Measurements from ENCODE around the gene FUCA1.

Gene FUCA1

DNA sequence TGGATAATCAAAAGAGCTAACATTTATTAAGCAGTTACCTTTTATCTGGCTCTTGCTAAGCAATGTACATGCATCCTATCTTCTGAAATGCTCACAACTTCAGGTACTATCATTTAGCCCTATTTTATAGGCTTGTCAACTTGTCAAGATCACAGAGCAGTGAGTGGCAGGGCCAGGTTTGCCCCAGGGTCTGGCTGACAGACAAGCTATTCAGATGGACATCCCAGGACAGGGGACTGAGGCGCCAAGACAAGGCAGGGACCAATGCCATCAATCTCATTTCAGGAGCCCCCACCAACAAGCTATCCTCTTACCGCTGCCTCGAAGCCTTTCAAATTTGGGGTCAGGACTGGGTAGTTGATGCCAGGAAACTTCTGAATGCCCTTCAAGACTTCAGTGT lies 51.7 kb downstream of the FUCA1 start:
- TF ChIP-seq, protein P1, sequence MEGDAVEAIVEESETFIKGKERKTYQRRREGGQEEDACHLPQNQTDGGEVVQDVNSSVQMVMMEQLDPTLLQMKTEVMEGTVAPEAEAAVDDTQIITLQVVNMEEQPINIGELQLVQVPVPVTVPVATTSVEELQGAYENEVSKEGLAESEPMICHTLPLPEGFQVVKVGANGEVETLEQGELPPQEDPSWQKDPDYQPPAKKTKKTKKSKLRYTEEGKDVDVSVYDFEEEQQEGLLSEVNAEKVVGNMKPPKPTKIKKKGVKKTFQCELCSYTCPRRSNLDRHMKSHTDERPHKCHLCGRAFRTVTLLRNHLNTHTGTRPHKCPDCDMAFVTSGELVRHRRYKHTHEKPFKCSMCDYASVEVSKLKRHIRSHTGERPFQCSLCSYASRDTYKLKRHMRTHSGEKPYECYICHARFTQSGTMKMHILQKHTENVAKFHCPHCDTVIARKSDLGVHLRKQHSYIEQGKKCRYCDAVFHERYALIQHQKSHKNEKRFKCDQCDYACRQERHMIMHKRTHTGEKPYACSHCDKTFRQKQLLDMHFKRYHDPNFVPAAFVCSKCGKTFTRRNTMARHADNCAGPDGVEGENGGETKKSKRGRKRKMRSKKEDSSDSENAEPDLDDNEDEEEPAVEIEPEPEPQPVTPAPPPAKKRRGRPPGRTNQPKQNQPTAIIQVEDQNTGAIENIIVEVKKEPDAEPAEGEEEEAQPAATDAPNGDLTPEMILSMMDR (conservative IDR thresholded peaks at IDR 0.05), result no peak
- H3K27ac ChIP-seq, result no peak overlapping the region

- TF ChIP-seq, protein P1 (conservative IDR thresholded peaks at IDR 0.05), result no peak
Observed at GRCh38 chr1:23814016-23814415, 54.1 kb downstream of the FUCA1 start.

GRCh38 chr1:23810818-23811540 lies 57.1 kb downstream of the FUCA1 start:
- TF ChIP-seq, protein P1 (conservative IDR thresholded peaks at IDR 0.05), result peak; percentile 47
- no peak overlapping the region for H3K27ac ChIP-seq

More at GRCh38 chr1:23814016-23814415, 54.1 kb downstream of the FUCA1 start:
- H3K27ac ChIP-seq, result no peak overlapping the region

GRCh38 chr1:23809751-23810171 lies 58.3 kb downstream of the FUCA1 start:
- H3K27ac ChIP-seq, result peak overlapping the region; percentile 10; the same call in 1 of the 2 replicates
- TF ChIP-seq, protein P1 (conservative IDR thresholded peaks at IDR 0.05), result peak; percentile 85

DNA sequence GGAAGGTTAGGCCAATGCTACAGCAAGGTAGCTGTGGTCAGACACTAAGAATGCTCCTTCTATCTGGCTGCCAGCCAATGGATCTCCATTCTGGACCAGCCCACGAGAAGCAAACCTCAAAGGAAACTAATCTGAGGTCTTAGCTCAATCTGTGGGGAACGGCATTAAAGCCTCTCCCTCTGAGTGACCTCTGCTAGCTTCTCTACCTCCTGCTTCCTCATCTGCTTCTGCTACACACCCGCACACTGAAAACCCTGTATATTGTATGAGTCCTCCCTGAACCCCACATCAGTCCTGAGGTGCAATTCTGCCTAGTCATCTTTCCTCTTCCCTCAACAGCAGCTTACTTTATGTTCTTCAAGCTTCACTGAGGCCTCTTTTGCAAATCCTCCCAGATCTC lies 60.6 kb downstream of the FUCA1 start:
- TF ChIP-seq, protein P1 (conservative IDR thresholded peaks at IDR 0.05), result no peak
- H3K27ac ChIP-seq, result no peak overlapping the region

GRCh38 chr1:23806280-23806679 lies 61.8 kb downstream of the FUCA1 start:
- TF ChIP-seq, protein P1 (conservative IDR thresholded peaks at IDR 0.05), result no peak
- H3K27ac ChIP-seq, result no peak overlapping the region

GRCh38 chr1:23805025-23805424 lies 63.1 kb downstream of the FUCA1 start:
- H3K27ac ChIP-seq, result no peak overlapping the region
- TF ChIP-seq, protein P1 (conservative IDR thresholded peaks at IDR 0.05), result no peak
